NB4 (cell line): ENCODE measurements around the gene DSTN.

Source experiments
- DNase-seq: peaks from one replicate; pipeline ENCODE4 v3.0.0; 2010; ENCODE audit warnings: low read depth
- H3K4me3 ChIP-seq: one replicate; pipeline ENCODE4 v1.5.1; 2011; ENCODE audit warnings: mild to moderate bottlenecking, low read depth, low read length, moderate library complexity
- MYC ChIP-seq: IDR thresholded peaks from 2 replicates; pipeline ENCODE4 v1.6.1; 2011; ENCODE audit warnings: low read depth, low read length
- POLR2A ChIP-seq: IDR thresholded peaks from 2 replicates; pipeline ENCODE4 v1.6.1; 2011; ENCODE audit warnings: mild to moderate bottlenecking; ENCODE audit not compliant: insufficient read length; ENCODE audit errors: extremely low read depth
- TF ChIP-seq, protein P1 (sequence below): IDR thresholded peaks from 2 replicates; pipeline ENCODE4 v1.6.1; 2011; ENCODE audit warnings: low read depth, low read length
- TF ChIP-seq, protein P2 (sequence below): IDR thresholded peaks from one replicate; pipeline ENCODE4 v1.5.1; 2012; ENCODE audit warnings: low read depth, low read length

DSTN gene

GRCh38 chr20:17643531-17644188 is 73.8 kb downstream of the DSTN start:
- no peak for TF ChIP-seq POLR2A
- TF ChIP-seq, protein P1, sequence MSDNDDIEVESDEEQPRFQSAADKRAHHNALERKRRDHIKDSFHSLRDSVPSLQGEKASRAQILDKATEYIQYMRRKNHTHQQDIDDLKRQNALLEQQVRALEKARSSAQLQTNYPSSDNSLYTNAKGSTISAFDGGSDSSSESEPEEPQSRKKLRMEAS = no peak
- no peak for DNase-seq
- no peak overlapping the region for H3K4me3 ChIP-seq

- DNase-seq = no peak
- no peak for TF ChIP-seq MYC
- no peak for TF ChIP-seq POLR2A
- TF ChIP-seq, protein P1 = no peak
- TF ChIP-seq, protein P2, sequence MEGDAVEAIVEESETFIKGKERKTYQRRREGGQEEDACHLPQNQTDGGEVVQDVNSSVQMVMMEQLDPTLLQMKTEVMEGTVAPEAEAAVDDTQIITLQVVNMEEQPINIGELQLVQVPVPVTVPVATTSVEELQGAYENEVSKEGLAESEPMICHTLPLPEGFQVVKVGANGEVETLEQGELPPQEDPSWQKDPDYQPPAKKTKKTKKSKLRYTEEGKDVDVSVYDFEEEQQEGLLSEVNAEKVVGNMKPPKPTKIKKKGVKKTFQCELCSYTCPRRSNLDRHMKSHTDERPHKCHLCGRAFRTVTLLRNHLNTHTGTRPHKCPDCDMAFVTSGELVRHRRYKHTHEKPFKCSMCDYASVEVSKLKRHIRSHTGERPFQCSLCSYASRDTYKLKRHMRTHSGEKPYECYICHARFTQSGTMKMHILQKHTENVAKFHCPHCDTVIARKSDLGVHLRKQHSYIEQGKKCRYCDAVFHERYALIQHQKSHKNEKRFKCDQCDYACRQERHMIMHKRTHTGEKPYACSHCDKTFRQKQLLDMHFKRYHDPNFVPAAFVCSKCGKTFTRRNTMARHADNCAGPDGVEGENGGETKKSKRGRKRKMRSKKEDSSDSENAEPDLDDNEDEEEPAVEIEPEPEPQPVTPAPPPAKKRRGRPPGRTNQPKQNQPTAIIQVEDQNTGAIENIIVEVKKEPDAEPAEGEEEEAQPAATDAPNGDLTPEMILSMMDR = no peak
- H3K4me3 ChIP-seq = no peak overlapping the region
Observed at GRCh38 chr20:17644451-17644850, 74.6 kb downstream of the DSTN start.

GRCh38 chr20:17645010-17645409 is 75.1 kb downstream of the DSTN start:
- no peak overlapping the region for H3K4me3 ChIP-seq
- TF ChIP-seq, protein P2 = no peak
- no peak for TF ChIP-seq MYC
- TF ChIP-seq POLR2A = no peak
- TF ChIP-seq, protein P1 = no peak
- no peak for DNase-seq

DNA sequence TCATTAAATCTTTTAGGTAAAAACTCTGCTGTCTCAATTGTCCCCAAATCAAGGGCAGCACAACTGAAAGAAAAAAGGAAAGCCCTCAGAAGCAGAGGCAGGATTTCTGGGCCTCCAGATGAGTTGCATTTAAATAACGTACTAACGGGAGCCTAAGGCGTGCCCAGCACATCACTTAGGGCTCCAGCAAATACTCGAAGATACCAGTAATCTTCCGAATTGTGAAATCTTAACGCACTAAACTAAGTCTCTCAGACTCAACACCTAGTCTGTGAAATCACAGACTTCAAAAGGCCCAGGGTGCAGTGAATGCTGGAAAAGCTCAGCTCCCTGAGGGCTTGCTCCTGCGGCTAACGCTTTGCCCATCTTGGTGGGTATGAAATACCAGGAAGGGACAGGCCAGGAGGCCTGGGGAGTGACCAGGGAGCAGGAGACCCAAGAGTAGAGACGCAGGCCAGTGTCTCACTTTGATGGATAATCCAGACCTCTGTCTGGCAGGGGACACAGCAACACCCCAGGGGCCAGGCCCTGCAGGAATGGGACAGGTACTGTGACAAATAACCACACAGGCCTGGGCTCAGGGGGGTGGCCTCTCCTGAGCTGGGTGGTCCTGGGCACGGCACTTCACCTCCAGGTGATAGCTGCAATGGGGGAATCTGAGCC is 75.8 kb downstream of the DSTN start:
- no peak for TF ChIP-seq MYC
- TF ChIP-seq, protein P1 = no peak
- no peak for DNase-seq
- H3K4me3 ChIP-seq = no peak overlapping the region

DNA sequence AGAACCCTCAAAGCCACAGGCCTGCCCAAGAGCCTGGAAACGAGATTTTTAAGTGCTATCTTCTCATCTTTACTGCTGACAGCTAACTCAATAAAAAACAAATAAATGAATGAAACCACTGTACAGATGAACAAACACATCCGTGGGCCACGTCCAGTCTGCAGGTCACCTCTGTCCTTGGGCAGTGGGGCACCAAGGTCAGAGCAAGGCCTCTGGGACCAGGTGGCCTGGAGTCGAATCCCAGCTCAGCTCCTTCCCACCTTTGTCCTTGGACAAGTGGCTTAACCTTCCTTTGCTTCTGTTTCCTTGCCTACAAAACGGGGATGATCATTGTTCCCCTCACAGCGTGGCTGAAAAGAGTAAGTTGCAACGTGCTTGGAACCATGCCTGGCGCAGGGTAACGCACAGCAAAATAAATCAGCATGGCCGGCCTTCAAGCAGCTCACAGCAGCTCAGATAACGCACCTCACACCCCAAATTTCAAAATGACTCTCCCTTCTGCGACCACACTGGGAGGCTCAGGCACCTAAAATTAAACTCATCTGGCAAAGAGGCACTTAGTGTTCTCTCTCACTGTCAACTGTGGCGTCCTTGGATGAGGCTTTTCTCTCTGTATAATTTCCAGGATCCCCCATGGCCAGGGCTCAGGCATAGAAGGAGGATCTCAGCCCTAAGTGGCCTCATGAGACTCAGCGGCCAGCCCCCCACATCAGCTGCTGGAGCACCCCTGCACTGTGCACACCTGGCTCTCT is 76.5 kb downstream of the DSTN start:
- TF ChIP-seq, protein P1 = no peak
- TF ChIP-seq POLR2A (no peak), MYC (no peak)
- TF ChIP-seq, protein P2 = no peak
- no peak for DNase-seq

GRCh38 chr20:17646961-17647301 is 77.1 kb downstream of the DSTN start:
- H3K4me3 ChIP-seq = no peak overlapping the region
- DNase-seq = no peak
- no peak for TF ChIP-seq MYC
- TF ChIP-seq POLR2A = no peak
- TF ChIP-seq, protein P2 = no peak
- TF ChIP-seq, protein P1 = no peak

More for the DNA sequence above, 76.5 kb downstream of the DSTN start:
- no peak overlapping the region for H3K4me3 ChIP-seq
